Testis (tissue), 3 donors: Measurements from ENCODE around the gene TP73. TPM values are rescaled to one million over a fixed set of nuclear protein-coding genes. Genes with fewer than 3 reads are reported as not detected.

Source experiments
- DNase-seq: peaks from one replicate; pipeline ENCODE4 v3.0.0-alpha.2; 2019
- H3K27ac ChIP-seq, 2 donors: fragments of 200-600 bp; sonication (generic); one replicate each; pipeline ENCODE4 v1.5.1; 2019
- H3K27me3 ChIP-seq: fragments of 200-600 bp; sonication (generic); one replicate; pipeline ENCODE4 v1.5.1; 2019
- H3K36me3 ChIP-seq: fragments of 200-600 bp; sonication (generic); one replicate; pipeline ENCODE4 v1.5.1; 2017; ENCODE audit warnings: low read depth; ENCODE audit errors: missing control alignments
- H3K4me1 ChIP-seq: fragments of 200-600 bp; sonication (generic); one replicate; pipeline ENCODE4 v1.5.1; 2019
- H3K4me3 ChIP-seq, 2 donors: fragments of 200-600 bp; sonication (generic); one replicate each; pipeline ENCODE4 v1.5.1; 2017 to 2019
- H3K9me3 ChIP-seq: fragments of 200-600 bp; sonication (generic); one replicate; pipeline ENCODE4 v1.5.1; 2017
- POLR2A ChIP-seq: fragments of 450-650 bp; IDR thresholded peaks from one replicate; pipeline ENCODE4 v1.6.1; 2017; ENCODE audit warnings: antibody characterized with exemption, mild to moderate bottlenecking, moderate library complexity
- WGBS, 2 donors: methylation state at CpG; one replicate each; pipeline ENCODE4 v1.1.5; 2018; 5-methylcytosine and 5-hydroxymethylcytosine counted together
- intact Hi-C: fragments of 100-400 bp; cut with DNase I; formaldehyde crosslinking; loops from one replicate; pipeline ENCODE4 v1.15.1; 2023; ENCODE audit warnings: low total_unique reads
- polyA plus RNA-seq: library from polyadenylated mRNA; stranded (reverse); fragments of 350-450 nt; fragmentation: Illumina TruSeq; extraction: RNeasy Lipid Tissue Mini Kit (QIAGEN cat#74804); gene quantifications from one replicate; pipeline ENCODE4 v1.2.3, GENCODE V29; 2014; ENCODE audit warnings: low read depth, low replicate concordance; ENCODE audit not compliant: insufficient read depth
- total RNA-seq, 2 donors: library from RNA; depleted of rRNA; stranded (reverse); fragments of >200 nt; gene quantifications; one replicate each; pipeline ENCODE4 v1.2.3, GENCODE V29; 2016
- TF ChIP-seq, protein P1 (sequence below), 3 experiments: fragments of 450-650 bp in 2 of 3; fragments of 200-600 bp in 1 of 3; sonication (generic) in 1 of 3; IDR thresholded peaks; one replicate each; pipeline ENCODE4 v1.5.1; 2016 to 2019; ENCODE audit warnings: antibody characterized with exemption in 3 of 3, mild to moderate bottlenecking in 2 of 3, moderate library complexity in 1 of 3

The TP73 gene
- total and polyA plus RNA-seq, 3 donors from 2014 or later: 1.3 to 2.2 (median 1.5) TPM

DNA sequence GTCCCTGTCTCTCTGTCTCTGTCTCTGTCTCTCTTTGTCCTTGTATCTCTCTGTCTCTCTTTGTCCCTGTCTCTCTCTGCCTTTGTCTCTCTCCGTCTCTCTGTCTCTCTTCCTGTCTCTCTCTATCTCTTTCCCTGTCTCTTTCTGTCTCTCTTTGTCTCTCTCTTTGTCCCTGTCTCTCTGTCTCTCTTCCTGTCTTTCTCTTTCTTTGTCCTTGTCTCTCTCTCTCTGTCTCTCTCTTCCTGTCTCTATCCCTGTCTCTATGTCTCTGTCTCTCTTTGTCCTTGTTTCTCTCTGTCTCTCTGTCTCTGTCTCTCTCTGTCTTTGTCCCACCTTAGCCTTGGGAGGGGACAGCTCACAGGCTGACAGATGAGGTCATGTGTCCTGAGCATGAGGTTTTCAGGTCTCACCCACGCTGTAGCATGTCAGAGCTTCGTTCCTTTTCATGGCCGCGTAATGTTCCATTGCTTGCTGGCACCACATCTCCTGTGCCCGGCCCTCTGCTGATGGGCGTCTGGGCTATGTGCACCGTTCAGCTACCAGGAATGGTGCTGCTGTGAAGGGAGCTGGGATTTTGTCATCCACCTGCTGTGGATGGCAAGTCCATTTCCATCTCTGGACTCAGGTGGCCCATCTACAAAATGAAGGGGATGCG, 27.6 kb downstream of the TP73 start:
- no peak for TF ChIP-seq POLR2A
- TF ChIP-seq, protein P1, sequence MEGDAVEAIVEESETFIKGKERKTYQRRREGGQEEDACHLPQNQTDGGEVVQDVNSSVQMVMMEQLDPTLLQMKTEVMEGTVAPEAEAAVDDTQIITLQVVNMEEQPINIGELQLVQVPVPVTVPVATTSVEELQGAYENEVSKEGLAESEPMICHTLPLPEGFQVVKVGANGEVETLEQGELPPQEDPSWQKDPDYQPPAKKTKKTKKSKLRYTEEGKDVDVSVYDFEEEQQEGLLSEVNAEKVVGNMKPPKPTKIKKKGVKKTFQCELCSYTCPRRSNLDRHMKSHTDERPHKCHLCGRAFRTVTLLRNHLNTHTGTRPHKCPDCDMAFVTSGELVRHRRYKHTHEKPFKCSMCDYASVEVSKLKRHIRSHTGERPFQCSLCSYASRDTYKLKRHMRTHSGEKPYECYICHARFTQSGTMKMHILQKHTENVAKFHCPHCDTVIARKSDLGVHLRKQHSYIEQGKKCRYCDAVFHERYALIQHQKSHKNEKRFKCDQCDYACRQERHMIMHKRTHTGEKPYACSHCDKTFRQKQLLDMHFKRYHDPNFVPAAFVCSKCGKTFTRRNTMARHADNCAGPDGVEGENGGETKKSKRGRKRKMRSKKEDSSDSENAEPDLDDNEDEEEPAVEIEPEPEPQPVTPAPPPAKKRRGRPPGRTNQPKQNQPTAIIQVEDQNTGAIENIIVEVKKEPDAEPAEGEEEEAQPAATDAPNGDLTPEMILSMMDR (IDR thresholded peaks at IDR 0.05): no peak
- H3K9me3 ChIP-seq: no peaks in the 10 kb centered on the region
- H3K36me3 ChIP-seq: no peaks in the 10 kb centered on the region
- intact Hi-C loops: no loop called here
- H3K27ac ChIP-seq: no peak overlapping the region
- H3K27me3 ChIP-seq: no peaks in the 10 kb centered on the region
- H3K4me1 ChIP-seq: no peaks in the 10 kb centered on the region
- H3K4me3 ChIP-seq: no peak overlapping the region
- DNase-seq: no peak
- WGBS, 2 donors: 91 to 96% methylated on average over 8 to 9 of the region's 9 CpGs

- no peak overlapping the region for H3K27ac ChIP-seq
- intact Hi-C loops: no loop called here
- DNase-seq: no peak
- WGBS, 2 donors: 78 to 100% methylated on average over 8 to 20 of the region's 20 CpGs
- no peaks in the 10 kb centered on the region for H3K4me1 ChIP-seq
- TF ChIP-seq, protein P1 (IDR thresholded peaks at IDR 0.05): no peak
- TF ChIP-seq POLR2A: no peak
- no peaks in the 10 kb centered on the region for H3K27me3 ChIP-seq
- no peak overlapping the region for H3K4me3 ChIP-seq
- no peaks in the 10 kb centered on the region for H3K36me3 ChIP-seq
- no peaks in the 10 kb centered on the region for H3K9me3 ChIP-seq
Measured at GRCh38 chr1:3680488-3681230, 28.3 kb downstream of the TP73 start.

- intact Hi-C loops: no loop called here
- TF ChIP-seq, protein P1 (IDR thresholded peaks at IDR 0.05): no peak
- TF ChIP-seq POLR2A: no peak
- H3K27ac ChIP-seq: no peak overlapping the region
- WGBS, 2 donors: 93% methylated on average over 18 of the region's 19 CpGs; no CpG with 5 or more reads in 1 of the 2 donors
- DNase-seq: no peak
- H3K9me3 ChIP-seq: no peaks in the 10 kb centered on the region
- H3K36me3 ChIP-seq: no peaks in the 10 kb centered on the region
- no peaks in the 10 kb centered on the region for H3K27me3 ChIP-seq
- H3K4me3 ChIP-seq: no peak overlapping the region
- H3K4me1 ChIP-seq: no peaks in the 10 kb centered on the region
Measured at GRCh38 chr1:3681231-3681897, 29.0 kb downstream of the TP73 start.

GRCh38 chr1:3681898-3682806, 29.8 kb downstream of the TP73 start:
- no peaks in the 10 kb centered on the region for H3K36me3 ChIP-seq
- intact Hi-C loops: no loop called here
- no peaks in the 10 kb centered on the region for H3K9me3 ChIP-seq
- WGBS, 2 donors: 87 to 95% methylated on average over 4 to 27 of the region's 27 CpGs
- H3K4me1 ChIP-seq: no peaks in the 10 kb centered on the region
- no peak overlapping the region for H3K4me3 ChIP-seq
- no peak overlapping the region for H3K27ac ChIP-seq
- H3K27me3 ChIP-seq: no peaks in the 10 kb centered on the region
- no peak for TF ChIP-seq POLR2A
- TF ChIP-seq, protein P1 (IDR thresholded peaks at IDR 0.05): no peak
- DNase-seq: no peak
